SU-DHL-6 (cell line): ENCODE measurements around the gene ZFP14.

Source experiments
- H2AFZ ChIP-seq: fragments of 200-600 bp; sonication (generic); 2 replicates; pipeline ENCODE4 v1.6.1; 2014; ENCODE audit warnings: low read depth, mild to moderate bottlenecking, moderate library complexity, mixed read lengths, antibody characterized with exemption, low read length; ENCODE audit not compliant: severe bottlenecking
- H3F3A ChIP-seq: fragments of 200-600 bp; shearing (Covaris generic); 2 replicates; pipeline ENCODE4 v1.6.0; 2016; ENCODE audit warnings: antibody characterized with exemption, mild to moderate bottlenecking; ENCODE audit not compliant: insufficient read depth
- H3K27ac ChIP-seq: fragments of 200-600 bp; sonication (generic); 2 replicates; pipeline ENCODE4 v1.5.1; 2016; ENCODE audit warnings: low read depth, mild to moderate bottlenecking, low read length, moderate library complexity, mixed read lengths
- H3K27me3 ChIP-seq: fragments of 200-600 bp; sonication (generic), shearing (Covaris generic); 2 replicates; pipeline ENCODE4 v1.6.0; 2014; ENCODE audit warnings: mild to moderate bottlenecking, low read length
- H3K36me3 ChIP-seq: fragments of 200-600 bp; sonication (generic); 2 replicates; pipeline ENCODE4 v1.6.1; 2014; ENCODE audit warnings: mild to moderate bottlenecking, low read length, mixed read lengths
- H3K4me2 ChIP-seq: fragments of 300-600, 200-600 bp; shearing (Covaris generic), sonication (generic); 2 replicates; pipeline ENCODE4 v1.6.0; 2014; ENCODE audit warnings: low read length, low read depth, mild to moderate bottlenecking; ENCODE audit not compliant: poor library complexity, severe bottlenecking
- H3K4me3 ChIP-seq: fragments of 200-600 bp; sonication (generic); 2 replicates; pipeline ENCODE4 v1.5.1; 2014; ENCODE audit warnings: antibody characterized with exemption, low read length, mild to moderate bottlenecking, mixed read lengths; ENCODE audit not compliant: insufficient read depth, poor library complexity, severe bottlenecking
- H3K79me2 ChIP-seq: fragments of 200-600 bp; sonication (generic); 2 replicates; pipeline ENCODE4 v1.6.1; 2014; ENCODE audit warnings: mild to moderate bottlenecking, low read length, moderate library complexity; ENCODE audit not compliant: insufficient read depth
- H3K9ac ChIP-seq: fragments of 200-600 bp; sonication (generic); 2 replicates; pipeline ENCODE4 v1.7.0; 2014; ENCODE audit warnings: mild to moderate bottlenecking, low read length
- H3K9me2 ChIP-seq: fragments of 200-600 bp; sonication (generic); replicated peaks from 2 replicates; pipeline ENCODE4 v1.6.1; 2014; ENCODE audit warnings: low read length; ENCODE audit not compliant: insufficient read depth
- H3K9me3 ChIP-seq: fragments of 200-600 bp; sonication (generic); 2 replicates; pipeline ENCODE4 v1.6.1; 2014; ENCODE audit warnings: low read length, mixed read lengths; ENCODE audit not compliant: insufficient read depth
- H4K20me1 ChIP-seq: fragments of 200-600 bp; sonication (generic); 2 replicates; pipeline ENCODE4 v1.6.1; 2014; ENCODE audit warnings: low read depth, mild to moderate bottlenecking, antibody characterized with exemption, low read length, moderate library complexity, mixed read lengths
- EZH2phosphoT487 ChIP-seq: fragments of 200-600 bp; sonication (generic), shearing (Covaris generic); conservative IDR thresholded peaks from 2 replicates; pipeline ENCODE4 v1.6.1; 2018; ENCODE audit warnings: mild to moderate bottlenecking, antibody characterized with exemption, low read length, moderate library complexity, mixed read lengths
- TF ChIP-seq, protein P1 (sequence below): fragments of 200-600 bp; sonication (generic); IDR thresholded peaks from one replicate; pipeline ENCODE4 v1.5.1; 2017; ENCODE audit warnings: antibody characterized with exemption, mild to moderate bottlenecking, low read length, moderate library complexity; ENCODE audit not compliant: insufficient read depth, poor library complexity, severe bottlenecking

Gene ZFP14

DNA sequence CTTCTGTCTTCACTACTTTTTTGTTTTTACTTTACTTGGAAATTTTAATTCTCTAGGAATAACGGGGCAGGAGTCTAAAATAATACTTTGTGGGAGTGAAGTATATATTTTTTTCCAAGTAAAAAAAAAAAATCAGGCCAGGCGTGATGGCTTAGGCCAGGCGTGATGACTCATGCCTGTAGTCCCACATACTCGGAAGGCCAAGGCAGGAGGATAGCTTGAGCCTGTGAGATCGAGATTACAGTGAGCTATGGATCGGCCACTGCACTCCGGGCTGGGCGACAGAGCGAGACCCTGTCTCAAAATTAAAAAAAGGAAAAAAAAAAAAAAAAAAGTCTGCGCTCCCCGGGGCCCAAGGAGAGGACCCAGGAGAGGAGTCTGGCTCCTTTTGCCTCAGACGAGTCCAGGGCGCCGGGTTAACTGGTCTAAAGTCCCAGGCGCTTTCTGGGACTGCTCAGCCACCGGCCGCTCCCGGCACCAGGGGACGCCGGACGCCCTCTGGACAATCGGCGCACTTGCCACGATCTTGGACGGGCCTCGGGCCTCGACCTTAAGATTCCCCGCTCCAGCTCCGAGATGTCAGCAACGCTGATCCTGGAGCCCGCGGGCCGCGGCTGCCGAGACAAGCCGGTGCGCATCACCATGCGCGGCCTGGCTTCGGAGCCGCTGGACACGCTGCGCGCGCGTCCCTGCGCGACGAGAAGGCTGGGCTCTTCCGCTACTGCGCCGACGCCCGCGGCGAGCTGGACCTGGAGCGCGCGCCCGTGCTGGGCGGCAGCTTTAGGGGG is 42.2 kb upstream of the ZFP14 start:
- Histone ChIP-seq H4K20me1 (no peaks in the 10 kb centered on the region), H3K79me2 (peaks cover 24% of the 10 kb centered on the region), H3K9me2 (no peaks in the 10 kb centered on the region), H3K9me3 (no peaks in the 10 kb centered on the region), H3K9ac (no peak overlapping the region), H3K27ac (no peak overlapping the region), H3K4me2 (no peak overlapping the region), H3K36me3 (no peaks in the 10 kb centered on the region), H3F3A (no peaks in the 10 kb centered on the region; the same call in 1 of the 2 replicates), H3K4me3 (no peak overlapping the region), H3K27me3 (no peaks in the 10 kb centered on the region), H2AFZ (no peak overlapping the region)
- TF ChIP-seq, protein P1, sequence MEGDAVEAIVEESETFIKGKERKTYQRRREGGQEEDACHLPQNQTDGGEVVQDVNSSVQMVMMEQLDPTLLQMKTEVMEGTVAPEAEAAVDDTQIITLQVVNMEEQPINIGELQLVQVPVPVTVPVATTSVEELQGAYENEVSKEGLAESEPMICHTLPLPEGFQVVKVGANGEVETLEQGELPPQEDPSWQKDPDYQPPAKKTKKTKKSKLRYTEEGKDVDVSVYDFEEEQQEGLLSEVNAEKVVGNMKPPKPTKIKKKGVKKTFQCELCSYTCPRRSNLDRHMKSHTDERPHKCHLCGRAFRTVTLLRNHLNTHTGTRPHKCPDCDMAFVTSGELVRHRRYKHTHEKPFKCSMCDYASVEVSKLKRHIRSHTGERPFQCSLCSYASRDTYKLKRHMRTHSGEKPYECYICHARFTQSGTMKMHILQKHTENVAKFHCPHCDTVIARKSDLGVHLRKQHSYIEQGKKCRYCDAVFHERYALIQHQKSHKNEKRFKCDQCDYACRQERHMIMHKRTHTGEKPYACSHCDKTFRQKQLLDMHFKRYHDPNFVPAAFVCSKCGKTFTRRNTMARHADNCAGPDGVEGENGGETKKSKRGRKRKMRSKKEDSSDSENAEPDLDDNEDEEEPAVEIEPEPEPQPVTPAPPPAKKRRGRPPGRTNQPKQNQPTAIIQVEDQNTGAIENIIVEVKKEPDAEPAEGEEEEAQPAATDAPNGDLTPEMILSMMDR = no peak
- no peak for TF ChIP-seq EZH2phosphoT487

GRCh38 chr19:36418287-36419001 is 39.4 kb upstream of the ZFP14 start, which contains the start of gene ZFP82:
TSS of gene ZFP82 (minus strand) at chr19:36418644. CDS start at chr19:36409789, 8,855 bp downstream.
- H3K9ac ChIP-seq = peak within 1 kb of the TSS; percentile 79
- no peaks in the 10 kb centered on the region for H3K9me2 ChIP-seq
- TF ChIP-seq, protein P1 = no peak
- H3K79me2 ChIP-seq = peaks cover 50% of the 10 kb centered on the region
- H4K20me1 ChIP-seq = 0 out of 2 replicates have a peak, but pooled peaks cover 3% of the 10 kb centered on the region
- H3K4me3 ChIP-seq = peak within 1 kb of the TSS; percentile 85
- peak within 1 kb of the TSS; percentile 64 for H3K27ac ChIP-seq
- peaks cover 2% of the 10 kb centered on the region; the same call in 1 of the 2 replicates for H3F3A ChIP-seq
- peak within 1 kb of the TSS; percentile 89 for H3K4me2 ChIP-seq
- H3K9me3 ChIP-seq = no peaks in the 10 kb centered on the region
- no peaks in the 10 kb centered on the region for H3K27me3 ChIP-seq
- peaks cover 4% of the 10 kb centered on the region; the same call in 1 of the 2 replicates for H3K36me3 ChIP-seq
- H2AFZ ChIP-seq = peak within 1 kb of the TSS; percentile 99

DNA sequence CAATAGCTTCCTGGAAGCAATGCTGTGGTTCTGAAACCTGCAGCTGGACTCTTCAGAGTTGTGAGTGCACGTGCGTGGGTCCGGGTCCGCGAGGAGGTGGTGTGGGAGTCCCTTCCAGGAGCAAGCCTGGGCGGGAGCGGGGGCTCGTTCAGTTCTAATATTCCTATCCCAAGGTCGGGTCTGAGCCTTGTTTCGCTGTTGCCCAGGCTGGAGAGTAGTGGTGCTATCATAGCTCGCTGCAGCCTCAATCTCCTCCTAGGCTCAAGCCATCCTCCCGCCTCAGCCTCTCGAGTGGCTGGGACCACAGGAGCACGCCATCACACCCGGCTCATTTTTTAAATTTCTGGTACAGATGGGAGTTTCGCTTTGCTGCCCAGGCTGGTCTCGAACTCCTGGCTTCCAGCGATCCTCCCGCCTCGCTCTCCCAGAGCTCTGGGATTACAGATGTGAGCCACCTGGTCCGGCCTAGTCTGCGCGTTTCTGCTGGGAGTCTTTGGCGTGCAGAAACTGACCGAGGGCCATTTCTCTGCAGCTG is 38.8 kb upstream of the ZFP14 start:
- TF ChIP-seq EZH2phosphoT487 = no peak
- TF ChIP-seq, protein P1 = no peak
- Histone ChIP-seq H3K9ac (peak overlapping the region; percentile 79), H3K27ac (peak overlapping the region; percentile 64), H4K20me1 (0 out of 2 replicates have a peak, but pooled peaks cover 3% of the 10 kb centered on the region), H3K9me2 (no peaks in the 10 kb centered on the region), H3K36me3 (peaks cover 4% of the 10 kb centered on the region; the same call in 1 of the 2 replicates), H3K4me2 (peak overlapping the region; percentile 89), H3K4me3 (peak overlapping the region; percentile 85), H3K79me2 (peaks cover 56% of the 10 kb centered on the region), H3F3A (peaks cover 4% of the 10 kb centered on the region; the same call in 1 of the 2 replicates), H3K9me3 (no peaks in the 10 kb centered on the region), H2AFZ (peak overlapping the region; percentile 99), H3K27me3 (no peaks in the 10 kb centered on the region)
